Hematopoietic multipotent progenitor cell (in vitro differentiated cells): ENCODE data around the gene OSGEP. TPM values are rescaled to one million over a fixed set of nuclear protein-coding genes. Genes with fewer than 3 reads are reported as not detected.
"Not testable (repeated sequence)": the region's sequence is repeated elsewhere in the genome, so short reads cannot be mapped to it uniquely, and the experiment has no call there.

ENCODE experiments used
- DNase-seq, 3 donors: peaks; one replicate each; pipeline ENCODE4 v3.0.0-alpha.2; 2011 to 2015; ENCODE audit warnings: low read depth in 2 of 3, low spot score in 2 of 3
- total RNA-seq: library from RNA; depleted of rRNA; stranded (reverse); fragments of >200 nt; gene quantifications from one replicate; pipeline ENCODE4 v1.2.3, GENCODE V29; 2012

Gene OSGEP
- total RNA-seq, 1 donor, result 130 TPM

- DNase-seq, result no peak
Observed at GRCh38 chr14:20470603-20470901, 15.9 kb upstream of the OSGEP start.

DNA sequence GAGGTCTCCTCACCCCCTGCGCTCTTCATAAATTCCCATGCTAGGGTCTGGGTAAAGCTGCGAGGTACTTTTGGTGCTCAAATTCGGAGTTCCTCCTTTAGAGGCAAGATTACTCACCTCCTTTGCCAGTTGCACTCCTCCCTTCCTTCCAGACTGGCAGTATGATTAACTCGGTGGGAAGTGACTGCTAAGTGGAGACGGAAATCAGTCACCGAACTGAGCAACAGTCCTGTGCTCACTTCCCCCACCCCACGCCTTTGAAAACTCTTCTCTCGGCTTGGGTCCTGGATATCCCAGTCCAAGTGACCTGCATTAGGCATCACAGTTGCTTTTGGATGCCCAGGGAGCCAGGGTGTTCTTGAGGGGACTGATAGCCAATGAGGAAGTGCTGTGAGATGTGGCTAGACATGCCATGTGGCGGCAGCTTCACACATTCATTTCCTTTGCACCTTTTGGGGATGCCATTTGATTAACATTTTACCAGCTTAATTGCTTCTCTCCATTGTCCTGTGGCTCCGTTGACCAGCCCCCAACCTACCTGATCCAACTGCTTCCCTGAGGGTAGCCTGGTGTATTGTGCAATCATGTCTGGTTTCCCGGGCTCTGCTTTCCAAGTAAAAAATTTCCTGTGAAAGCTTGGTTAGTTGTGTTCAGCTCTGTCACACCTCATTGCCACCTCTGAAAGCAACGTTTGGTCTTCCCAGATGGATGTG is 15.4 kb upstream of the OSGEP start:
- DNase-seq, result peak in 2 of 3 donors; percentile 83 to 87

DNA sequence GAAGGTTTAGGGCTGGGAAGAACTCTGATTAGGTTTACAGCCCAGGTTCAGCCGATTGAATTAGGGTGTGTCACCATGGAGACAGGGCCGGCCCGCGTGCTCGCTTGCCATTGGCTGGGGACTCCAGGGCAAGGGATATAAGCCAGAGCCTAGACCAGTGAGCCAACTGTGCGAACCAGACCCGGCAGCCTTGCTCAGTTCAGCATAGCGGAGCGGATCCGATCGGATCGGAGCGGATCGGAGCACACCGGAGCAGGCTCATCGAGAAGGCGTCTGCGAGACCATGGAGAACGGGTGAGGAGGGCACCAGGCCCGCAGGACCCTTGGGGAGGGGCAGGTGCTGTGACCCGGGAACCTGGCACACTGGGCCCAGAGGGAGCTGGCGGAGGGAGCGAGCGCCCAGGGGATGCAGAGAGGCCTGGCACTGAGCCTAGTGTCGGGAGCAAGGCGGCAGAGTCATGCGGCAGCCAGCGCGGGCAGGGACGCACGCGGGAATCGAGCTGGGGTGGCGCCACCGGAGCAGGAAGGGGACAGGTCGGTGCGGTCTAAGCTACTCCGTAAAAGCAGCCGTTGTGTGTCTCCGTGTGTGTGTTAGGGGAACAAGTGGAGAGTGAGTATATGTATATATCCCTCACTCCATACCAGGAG is 14.8 kb upstream of the OSGEP start, which contains the start of gene PNP:
Gene PNP, plus strand, starts transcription at position 165 of the 648 bp plus-strand sequence. Its CDS starts 119 bp downstream, at position 284.
- peak; percentile 81 to 90 (median 87) for DNase-seq

DNA sequence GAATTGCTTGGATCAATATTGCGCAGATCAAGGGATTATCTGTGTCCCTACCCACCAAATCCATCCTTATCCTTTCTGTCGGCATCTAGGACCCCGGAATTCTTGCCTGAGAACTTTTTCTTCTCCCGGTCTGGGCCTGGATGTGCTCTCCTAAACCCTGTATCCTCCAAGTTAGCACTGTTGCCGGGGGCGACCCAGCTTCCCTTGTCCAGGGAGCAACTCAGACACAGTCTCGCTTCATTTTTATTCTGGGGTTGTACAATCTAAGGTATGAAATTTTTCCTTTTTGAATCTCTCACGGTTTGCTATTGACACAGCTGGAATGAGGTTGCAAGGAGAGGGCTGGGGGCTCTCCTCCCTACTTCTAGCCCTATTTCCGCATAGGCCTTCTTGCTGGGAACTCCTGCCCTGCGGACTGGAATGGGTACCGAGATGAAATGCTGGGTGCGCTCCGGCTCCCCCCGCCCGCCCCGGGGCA is 14.2 kb upstream of the OSGEP start:
- DNase-seq, result no peak

DNA sequence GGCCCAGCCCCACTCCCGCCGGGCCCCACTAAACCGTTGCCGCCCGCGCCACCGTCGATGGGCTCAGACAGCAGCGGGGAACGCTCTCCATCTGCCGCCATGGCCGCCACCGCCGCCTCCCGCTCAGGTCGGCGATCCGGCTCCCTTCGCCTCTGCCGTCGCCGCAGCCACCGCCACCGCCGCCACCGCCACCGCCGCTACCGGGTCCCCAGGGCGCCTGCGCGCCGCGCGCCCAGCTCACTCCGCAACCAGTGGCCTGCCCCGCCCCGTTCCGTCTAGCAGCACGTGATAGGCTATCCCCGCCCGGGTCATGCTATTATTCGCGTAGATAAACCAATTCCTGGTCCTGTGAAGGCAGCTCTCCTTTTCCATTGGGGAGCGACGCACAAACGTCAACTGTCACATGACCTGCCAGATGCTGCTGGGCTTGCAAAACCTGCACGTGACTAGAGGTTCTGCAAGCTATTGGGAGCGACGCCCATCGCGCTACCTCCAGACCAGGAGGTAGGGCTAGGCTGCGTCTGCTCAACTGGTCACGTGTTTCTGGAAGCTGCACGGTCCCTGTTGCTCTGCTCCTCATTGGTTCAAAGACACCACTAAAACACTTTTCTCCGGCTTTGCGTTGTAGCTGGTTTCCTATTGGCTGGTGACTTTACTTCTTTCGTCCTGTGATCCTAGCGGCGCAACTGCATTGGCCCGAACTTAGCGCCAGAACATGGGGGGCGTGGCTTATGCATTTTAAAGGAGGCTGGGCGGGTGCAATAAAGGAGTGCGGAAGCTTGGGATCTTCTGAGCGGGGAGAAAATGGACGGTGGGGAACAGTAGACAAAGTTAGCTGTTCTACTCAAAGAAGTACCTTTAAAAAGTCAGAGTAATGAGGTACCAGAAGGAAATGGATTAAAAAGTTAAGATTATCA is 6.9 kb upstream of the OSGEP start, which contains the start of gene PIP4P1:
Gene PIP4P1, minus strand, starts transcription at position 210 of the 917 bp plus-strand sequence. Its CDS starts 109 bp downstream, at position 101.
- DNase-seq, result peak; percentile 95 to 100 (median 100)

DNA sequence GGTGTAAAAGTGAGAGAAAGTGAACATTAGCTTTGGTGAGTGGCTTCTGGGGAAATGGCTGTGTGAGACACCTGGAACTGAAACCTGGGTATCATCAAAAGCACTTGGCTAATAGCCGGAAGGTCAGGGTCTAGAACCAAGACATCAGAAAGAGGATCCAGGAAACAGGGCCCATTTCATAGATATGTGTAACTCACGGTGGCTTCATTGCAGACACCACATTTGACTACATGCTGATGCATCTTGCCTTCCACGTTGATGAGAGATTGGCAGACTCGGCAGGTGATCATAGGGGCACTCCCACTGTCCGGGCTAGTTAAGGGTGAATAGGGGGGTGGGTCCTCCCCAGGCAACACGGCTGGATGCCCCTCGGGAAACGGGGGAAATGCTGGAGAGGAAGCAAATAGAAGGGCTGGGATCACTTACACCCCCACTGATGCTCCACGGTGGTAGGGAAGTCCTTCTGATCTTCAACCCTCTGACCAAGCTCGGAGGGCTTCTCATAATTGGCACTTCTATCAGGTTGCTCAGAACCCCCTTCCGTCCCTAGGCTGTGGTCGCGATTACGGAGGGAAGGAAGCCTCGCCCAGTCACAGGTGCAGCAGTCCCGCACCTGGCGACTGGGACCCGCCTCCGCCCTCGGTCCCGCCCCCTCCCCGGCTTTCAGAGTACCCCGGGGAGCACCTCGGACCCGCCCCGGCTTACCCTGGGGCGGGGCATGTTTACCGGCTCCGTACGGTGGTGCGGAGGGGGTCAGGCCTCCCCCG is 6.0 kb upstream of the OSGEP start:
- DNase-seq, result peak in 2 of 3 donors; percentile 43 to 60

DNA sequence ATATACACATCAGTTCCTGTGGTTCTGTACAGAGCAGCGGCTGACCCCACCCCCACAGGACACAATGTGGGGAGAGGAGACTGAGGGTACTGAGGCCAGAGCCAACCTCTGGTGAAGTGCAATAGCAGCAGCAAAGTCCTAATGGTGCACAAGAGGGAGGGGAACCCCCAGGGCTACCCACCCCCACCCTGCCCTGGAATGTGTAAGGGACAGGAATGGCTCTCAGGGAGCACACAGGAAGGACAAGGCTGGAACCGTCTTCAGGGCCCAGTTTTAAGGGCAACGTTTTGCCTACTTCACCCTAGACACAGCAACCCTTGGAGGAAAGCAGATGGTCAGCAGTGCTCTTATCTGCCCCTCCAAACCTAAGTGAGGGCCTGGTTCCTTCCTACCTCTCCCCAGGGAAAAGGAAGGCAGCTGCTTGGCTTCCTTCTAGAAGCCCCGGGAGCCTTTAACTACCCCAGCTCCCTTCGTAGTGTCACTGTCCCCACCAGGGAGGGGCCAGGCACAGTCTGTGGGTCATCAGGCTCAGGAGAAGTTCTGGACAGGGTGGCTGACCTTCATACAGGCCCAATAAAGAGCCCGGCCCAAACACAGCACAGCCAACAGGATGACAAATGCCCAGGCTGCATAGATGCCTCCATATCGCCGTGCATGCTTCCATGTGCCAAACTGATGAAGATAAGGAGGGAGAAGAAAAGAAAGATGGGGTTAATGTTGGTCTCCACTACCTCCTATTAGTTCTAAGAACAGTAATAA is 3.6 kb upstream of the OSGEP start:
- DNase-seq, result no peak

GRCh38 chr14:20456971-20457370 is 2.4 kb upstream of the OSGEP start:
- DNase-seq, result no peak

GRCh38 chr14:20455355-20456300 is 1.0 kb upstream of the OSGEP start:
- DNase-seq, result no peak

- DNase-seq, result not testable (repeated sequence)
Observed at GRCh38 chr14:20452831-20453230, 1.8 kb downstream of the OSGEP start.

DNA sequence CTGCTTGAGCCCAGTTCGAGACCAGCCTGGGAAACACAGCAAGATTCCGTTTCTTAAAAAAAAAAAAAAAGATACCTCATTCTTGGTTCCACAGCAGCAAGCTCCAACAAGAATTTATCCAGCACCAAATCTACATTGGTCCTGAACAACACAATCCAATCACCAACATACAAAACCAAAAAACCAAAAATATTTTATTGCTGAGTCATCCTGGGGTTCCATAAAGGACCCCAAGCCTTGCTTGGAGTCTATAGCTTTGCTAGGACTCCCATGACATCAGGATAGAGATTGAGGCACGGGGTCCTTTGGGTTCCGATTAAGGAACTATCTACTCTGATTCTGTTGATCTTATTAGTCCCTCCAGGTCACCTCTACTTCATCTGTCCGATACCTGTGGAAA is 7.7 kb downstream of the OSGEP start:
- no peak for DNase-seq

DNA sequence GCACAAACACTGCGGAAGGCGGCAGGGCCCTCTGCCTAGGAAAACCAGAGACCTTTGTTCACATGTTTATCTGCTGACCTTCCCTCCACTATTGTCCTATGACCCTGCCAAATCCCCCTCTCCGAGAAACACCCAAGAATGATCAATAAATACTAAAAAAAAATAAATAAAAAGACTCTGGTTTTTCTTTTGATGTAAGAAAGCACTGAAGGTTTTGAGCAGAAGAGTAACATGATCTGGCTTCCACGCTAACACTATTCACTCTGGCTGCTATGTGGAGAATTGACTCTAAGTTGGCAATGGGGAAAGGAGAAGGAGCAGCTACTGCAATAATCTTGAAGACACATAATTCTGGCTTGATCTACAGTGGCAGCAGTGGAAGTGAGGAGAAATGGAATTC is 11.0 kb downstream of the OSGEP start:
- not testable (repeated sequence) for DNase-seq

- no peak for DNase-seq
Observed at GRCh38 chr14:20441461-20441860, 13.2 kb downstream of the OSGEP start.

DNA sequence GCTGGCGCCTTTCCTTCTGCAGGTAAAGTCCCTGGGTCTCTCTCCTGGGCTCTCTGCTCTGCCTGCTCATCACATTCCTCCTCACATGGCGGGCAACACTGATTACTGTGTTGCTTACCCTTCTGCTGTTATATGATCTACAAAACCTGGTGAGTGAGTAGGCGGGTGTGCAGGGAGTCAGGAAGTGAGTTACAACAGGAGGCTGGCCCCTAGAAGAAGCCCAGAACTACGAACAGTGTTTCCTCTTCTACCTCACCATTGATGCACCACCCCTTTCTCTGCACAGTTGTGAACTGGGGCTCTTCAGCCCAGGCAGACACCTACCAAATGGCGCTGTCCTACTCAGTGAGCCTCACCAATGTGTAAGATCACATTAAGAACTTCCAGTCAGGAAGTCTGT is 13.7 kb downstream of the OSGEP start:
- DNase-seq, result peak in 1 of 3 donors; percentile 41

GRCh38 chr14:20440465-20440864 is 14.1 kb downstream of the OSGEP start:
- no peak for DNase-seq

- DNase-seq, result no peak
Observed at GRCh38 chr14:20438664-20439063, 15.9 kb downstream of the OSGEP start.

DNA sequence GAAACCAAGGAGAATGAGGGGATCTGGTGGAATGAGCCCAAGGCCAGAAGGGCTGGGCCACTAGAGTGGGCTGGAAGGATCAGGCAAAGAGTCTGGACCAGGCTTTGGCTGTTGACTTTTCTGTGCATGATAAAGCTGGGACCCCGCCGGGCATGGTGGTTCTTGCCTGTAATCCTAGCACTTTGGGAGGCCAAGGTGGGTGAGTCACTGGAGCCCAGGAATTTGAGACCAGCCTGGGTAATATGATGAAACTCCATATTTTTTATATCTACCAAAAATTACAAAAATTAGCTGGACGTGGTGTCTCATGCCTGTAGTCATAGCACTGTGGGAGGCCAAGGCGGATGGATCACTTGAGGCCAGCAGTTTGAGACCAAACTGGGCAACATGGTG is 18.3 kb downstream of the OSGEP start:
- DNase-seq, result no peak

DNA sequence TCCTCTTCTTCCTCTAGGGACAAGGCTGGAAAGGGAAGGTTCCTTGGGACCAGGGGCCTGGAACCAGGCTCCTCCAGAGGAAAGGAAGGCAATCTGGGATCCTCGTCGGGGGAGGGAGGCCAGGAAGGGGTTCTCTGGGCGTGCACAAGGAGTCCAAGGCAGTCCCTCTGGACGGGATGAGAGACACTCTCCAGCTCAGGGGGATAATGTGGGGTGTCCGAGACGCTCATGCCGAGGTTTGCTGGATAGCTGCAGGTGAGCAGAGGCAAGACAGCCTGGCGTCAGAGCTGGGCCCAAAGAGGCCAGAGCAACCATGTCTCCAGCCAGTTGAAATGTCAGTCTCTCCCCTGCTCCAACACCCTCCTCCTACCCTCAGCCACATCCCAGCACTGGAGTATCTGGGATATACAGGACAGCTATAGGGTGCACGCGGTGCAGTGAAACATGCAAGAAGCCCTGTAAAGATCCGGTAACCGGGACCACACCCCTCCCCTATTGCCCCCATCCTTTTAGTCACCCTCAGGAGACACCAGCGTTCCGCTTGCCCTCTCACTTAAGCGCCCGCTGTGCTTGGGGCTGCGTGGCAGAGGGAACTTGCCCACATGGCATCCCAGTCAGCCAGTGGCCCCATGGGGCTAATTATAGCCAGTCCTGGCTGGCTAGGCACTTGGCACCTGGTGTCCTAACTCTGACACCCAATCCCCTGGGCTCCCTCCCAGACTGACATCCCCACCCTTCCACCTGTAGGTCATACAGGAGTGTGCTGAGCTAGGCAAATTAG is 18.8 kb downstream of the OSGEP start, which contains the start of gene KLHL33:
Gene KLHL33, minus strand, starts transcription at position 585 of the 781 bp plus-strand sequence. Its CDS starts 355 bp downstream, at position 230.
- no peak for DNase-seq
